Panc1 (cell line): ENCODE data around the gene GRIK5.

Experiments
- CTCF ChIP-seq: fragments of 450-650 bp; IDR thresholded peaks from 2 replicates; pipeline ENCODE4 v1.5.1; 2017; ENCODE audit warnings: mild to moderate bottlenecking
- SIN3A ChIP-seq: IDR thresholded peaks from 2 replicates; pipeline ENCODE4 v1.6.1; 2012; ENCODE audit warnings: low read depth, mild to moderate bottlenecking, low read length, moderate library complexity, borderline replicate concordance; ENCODE audit not compliant: insufficient read depth
- TF ChIP-seq, protein P1 (sequence below), 2 experiments: IDR thresholded peaks; 2 replicates each; pipeline ENCODE4 v1.6.1; 2011 to 2012; ENCODE audit warnings: low read depth in 2 of 2, control low read depth in 1 of 2, low read length in 1 of 2, mild to moderate bottlenecking in 1 of 2, moderate library complexity in 1 of 2; ENCODE audit not compliant: insufficient read depth in 1 of 2

DNA sequence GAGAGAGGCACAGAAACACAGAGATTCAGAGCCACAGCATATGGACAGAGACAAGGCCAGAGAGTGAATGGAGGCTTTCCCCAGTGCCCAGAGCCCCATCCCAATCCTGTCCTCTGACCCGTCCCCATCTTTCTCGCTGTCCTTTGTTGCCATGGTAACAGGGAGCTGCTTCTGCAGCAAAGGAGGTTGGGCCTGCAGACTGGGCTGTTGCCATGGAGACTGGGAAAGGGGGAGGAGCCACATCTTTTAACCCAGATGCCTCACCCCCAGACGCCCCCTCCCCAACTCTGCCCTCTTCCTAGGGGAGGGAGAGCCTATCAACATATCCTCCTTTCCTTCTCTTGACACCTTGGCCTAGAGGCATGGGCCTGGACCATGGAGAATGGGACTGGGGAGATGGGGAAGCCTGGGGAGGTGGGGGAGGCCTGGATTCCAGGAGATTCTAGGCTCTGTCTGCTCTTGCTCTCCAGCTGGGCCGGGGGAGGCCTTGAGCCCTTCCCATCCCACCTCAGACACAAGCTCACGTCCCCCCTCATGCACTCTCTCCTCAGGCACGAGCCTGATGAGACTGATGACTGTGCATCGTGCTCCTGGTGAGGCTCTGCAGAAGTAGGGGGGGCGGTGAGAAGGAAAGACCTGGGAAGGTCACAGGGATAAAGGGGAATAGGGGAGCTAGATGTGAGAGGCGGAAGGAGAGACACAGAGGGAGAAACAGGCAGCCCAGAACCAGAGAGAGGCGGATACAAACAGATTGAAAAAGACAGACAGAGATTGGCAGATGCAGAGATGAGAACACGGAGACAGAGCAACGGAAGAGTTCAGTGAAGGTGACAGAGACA lies 73.8 kb downstream of the GRIK5 start:
- TF ChIP-seq CTCF (no peak), SIN3A (no peak)
- TF ChIP-seq, protein P1, sequence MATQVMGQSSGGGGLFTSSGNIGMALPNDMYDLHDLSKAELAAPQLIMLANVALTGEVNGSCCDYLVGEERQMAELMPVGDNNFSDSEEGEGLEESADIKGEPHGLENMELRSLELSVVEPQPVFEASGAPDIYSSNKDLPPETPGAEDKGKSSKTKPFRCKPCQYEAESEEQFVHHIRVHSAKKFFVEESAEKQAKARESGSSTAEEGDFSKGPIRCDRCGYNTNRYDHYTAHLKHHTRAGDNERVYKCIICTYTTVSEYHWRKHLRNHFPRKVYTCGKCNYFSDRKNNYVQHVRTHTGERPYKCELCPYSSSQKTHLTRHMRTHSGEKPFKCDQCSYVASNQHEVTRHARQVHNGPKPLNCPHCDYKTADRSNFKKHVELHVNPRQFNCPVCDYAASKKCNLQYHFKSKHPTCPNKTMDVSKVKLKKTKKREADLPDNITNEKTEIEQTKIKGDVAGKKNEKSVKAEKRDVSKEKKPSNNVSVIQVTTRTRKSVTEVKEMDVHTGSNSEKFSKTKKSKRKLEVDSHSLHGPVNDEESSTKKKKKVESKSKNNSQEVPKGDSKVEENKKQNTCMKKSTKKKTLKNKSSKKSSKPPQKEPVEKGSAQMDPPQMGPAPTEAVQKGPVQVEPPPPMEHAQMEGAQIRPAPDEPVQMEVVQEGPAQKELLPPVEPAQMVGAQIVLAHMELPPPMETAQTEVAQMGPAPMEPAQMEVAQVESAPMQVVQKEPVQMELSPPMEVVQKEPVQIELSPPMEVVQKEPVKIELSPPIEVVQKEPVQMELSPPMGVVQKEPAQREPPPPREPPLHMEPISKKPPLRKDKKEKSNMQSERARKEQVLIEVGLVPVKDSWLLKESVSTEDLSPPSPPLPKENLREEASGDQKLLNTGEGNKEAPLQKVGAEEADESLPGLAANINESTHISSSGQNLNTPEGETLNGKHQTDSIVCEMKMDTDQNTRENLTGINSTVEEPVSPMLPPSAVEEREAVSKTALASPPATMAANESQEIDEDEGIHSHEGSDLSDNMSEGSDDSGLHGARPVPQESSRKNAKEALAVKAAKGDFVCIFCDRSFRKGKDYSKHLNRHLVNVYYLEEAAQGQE (IDR thresholded peaks at IDR 0.05; ENCODE audit: insufficient read depth in 1 of 2, low read depth in 2 of 2, low read length in 1 of 2): no peak
